ENCODE results near the gene IGSF9.

IGSF9 gene

DNA sequence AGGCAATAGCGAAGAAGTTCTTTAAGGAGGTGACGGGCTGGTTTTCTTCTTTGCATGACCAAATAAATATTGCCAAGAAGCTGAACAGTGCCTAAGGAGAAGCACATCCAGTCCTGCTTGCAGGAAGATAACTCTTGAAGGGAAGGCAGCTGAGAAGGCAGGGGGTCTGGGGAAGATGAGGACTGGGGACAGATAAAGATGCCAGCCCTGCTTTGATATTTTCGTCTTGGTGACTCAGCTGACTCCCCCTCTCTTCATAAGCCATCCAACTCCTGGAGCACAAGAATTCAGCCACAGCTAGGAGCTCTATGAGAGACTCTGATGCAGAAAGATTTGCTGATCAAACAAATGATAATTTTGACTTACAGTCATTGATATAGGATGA, 48.9 kb downstream of the IGSF9 start:
- no peak overlapping the region for H3K4me3 ChIP-seq (ENCODE audit: low read depth, low read length)
- TF ChIP-seq, protein P1, sequence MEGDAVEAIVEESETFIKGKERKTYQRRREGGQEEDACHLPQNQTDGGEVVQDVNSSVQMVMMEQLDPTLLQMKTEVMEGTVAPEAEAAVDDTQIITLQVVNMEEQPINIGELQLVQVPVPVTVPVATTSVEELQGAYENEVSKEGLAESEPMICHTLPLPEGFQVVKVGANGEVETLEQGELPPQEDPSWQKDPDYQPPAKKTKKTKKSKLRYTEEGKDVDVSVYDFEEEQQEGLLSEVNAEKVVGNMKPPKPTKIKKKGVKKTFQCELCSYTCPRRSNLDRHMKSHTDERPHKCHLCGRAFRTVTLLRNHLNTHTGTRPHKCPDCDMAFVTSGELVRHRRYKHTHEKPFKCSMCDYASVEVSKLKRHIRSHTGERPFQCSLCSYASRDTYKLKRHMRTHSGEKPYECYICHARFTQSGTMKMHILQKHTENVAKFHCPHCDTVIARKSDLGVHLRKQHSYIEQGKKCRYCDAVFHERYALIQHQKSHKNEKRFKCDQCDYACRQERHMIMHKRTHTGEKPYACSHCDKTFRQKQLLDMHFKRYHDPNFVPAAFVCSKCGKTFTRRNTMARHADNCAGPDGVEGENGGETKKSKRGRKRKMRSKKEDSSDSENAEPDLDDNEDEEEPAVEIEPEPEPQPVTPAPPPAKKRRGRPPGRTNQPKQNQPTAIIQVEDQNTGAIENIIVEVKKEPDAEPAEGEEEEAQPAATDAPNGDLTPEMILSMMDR (IDR thresholded peaks at IDR 0.05; ENCODE audit: low read depth, low read length), result no peak
- TF ChIP-seq POLR2A (IDR thresholded peaks at IDR 0.05; ENCODE audit: extremely low read depth, insufficient read length), result no peak
- TF ChIP-seq, protein P2, sequence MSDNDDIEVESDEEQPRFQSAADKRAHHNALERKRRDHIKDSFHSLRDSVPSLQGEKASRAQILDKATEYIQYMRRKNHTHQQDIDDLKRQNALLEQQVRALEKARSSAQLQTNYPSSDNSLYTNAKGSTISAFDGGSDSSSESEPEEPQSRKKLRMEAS (IDR thresholded peaks at IDR 0.05; ENCODE audit: low read depth, low read length), result no peak
- no peak for TF ChIP-seq MYC (IDR thresholded peaks at IDR 0.05; ENCODE audit: low read depth, low read length)
- no peak for DNase-seq (ENCODE audit: low read depth)

DNA sequence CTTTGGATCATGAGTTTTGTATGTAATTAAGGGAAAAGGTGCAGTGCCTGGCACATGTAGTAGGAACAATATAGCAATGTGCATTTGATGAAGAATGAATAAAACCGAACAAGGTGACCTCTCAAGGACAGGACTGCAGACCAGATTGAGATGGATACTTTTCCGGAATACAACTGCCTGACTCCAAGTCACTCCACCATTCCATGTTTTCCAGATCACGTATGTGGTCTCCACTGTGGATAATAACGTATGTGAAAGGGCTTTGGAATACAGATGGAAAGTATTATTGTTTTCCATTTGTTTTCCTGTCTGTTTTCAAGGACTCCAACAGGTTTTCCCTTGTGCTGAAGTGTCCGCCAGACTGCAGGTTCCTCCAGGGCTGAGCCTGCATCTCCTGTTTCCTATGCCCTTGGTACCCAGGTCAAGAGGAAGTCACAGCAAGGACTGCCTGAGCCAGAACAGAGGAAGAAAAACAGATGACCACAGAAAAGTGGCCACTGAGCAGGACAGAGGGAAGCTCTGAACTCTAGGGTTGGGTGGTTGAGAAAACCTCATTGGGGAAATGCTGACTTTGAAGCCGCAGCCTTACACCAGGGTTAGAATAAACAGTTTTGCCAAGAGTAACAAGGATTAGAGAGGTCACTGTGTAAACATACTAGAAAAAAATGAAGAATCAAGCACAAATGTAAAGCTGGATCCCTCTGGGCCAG, 49.4 kb downstream of the IGSF9 start:
- no peak for TF ChIP-seq MYC (IDR thresholded peaks at IDR 0.05; ENCODE audit: low read depth, low read length)
- TF ChIP-seq, protein P1 (IDR thresholded peaks at IDR 0.05; ENCODE audit: low read depth, low read length), result no peak
- TF ChIP-seq, protein P2 (IDR thresholded peaks at IDR 0.05; ENCODE audit: low read depth, low read length), result no peak
- TF ChIP-seq POLR2A (IDR thresholded peaks at IDR 0.05; ENCODE audit: extremely low read depth, insufficient read length), result no peak
- no peak for DNase-seq (ENCODE audit: low read depth)
- H3K4me3 ChIP-seq (ENCODE audit: low read depth, low read length), result no peak overlapping the region

DNA sequence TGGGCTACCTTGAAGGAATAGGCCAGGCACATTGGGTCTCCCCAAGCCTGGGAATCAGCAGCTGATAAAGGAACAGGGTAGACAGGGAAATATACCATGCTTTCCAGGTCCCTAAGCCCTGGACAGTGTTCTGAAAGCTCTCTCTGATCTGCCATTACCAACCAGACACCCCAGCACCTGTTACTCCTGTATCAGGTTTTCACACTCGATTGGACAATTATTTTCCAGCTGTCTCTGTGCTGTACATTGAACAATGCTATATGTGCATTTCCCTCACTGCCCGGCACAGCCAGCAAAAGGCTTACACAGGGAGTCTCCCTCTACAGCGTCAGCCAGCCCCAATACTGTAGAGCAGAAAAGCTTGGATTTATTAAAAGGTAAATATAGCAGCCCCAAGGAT, 50.1 kb downstream of the IGSF9 start:
- no peak for DNase-seq (ENCODE audit: low read depth)
- H3K4me3 ChIP-seq (ENCODE audit: low read depth, low read length), result no peak overlapping the region
- TF ChIP-seq MYC (IDR thresholded peaks at IDR 0.05; ENCODE audit: low read depth, low read length), result no peak
- TF ChIP-seq, protein P1 (IDR thresholded peaks at IDR 0.05; ENCODE audit: low read depth, low read length), result no peak
- TF ChIP-seq, protein P2 (IDR thresholded peaks at IDR 0.05; ENCODE audit: low read depth, low read length), result no peak
- no peak for TF ChIP-seq POLR2A (IDR thresholded peaks at IDR 0.05; ENCODE audit: extremely low read depth, insufficient read length)

DNA sequence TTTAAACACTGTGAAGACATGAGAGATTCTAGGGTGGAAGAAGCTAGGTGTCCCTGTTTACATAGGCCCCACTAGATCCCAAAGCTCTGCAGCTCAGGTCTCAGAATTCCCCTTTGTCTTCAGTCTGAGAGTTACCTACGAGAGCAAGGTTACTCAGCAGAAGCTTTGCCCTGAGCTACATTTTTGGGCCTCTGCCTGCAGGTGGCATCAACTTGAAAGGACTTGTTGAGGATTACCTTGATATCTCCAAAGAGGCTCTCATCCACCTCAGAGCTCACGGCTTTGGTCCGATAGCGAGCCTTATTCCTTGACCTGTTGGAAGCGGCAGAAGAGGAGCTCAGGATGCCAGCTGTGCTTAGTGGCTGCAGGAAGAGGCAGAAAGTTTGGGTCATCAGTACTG, 52.5 kb downstream of the IGSF9 start:
- H3K4me3 ChIP-seq (ENCODE audit: low read depth, low read length), result no peak overlapping the region
- TF ChIP-seq, protein P1 (IDR thresholded peaks at IDR 0.05; ENCODE audit: low read depth, low read length), result no peak
- TF ChIP-seq MYC (IDR thresholded peaks at IDR 0.05; ENCODE audit: low read depth, low read length), result no peak
- DNase-seq (ENCODE audit: low read depth), result no peak

DNA sequence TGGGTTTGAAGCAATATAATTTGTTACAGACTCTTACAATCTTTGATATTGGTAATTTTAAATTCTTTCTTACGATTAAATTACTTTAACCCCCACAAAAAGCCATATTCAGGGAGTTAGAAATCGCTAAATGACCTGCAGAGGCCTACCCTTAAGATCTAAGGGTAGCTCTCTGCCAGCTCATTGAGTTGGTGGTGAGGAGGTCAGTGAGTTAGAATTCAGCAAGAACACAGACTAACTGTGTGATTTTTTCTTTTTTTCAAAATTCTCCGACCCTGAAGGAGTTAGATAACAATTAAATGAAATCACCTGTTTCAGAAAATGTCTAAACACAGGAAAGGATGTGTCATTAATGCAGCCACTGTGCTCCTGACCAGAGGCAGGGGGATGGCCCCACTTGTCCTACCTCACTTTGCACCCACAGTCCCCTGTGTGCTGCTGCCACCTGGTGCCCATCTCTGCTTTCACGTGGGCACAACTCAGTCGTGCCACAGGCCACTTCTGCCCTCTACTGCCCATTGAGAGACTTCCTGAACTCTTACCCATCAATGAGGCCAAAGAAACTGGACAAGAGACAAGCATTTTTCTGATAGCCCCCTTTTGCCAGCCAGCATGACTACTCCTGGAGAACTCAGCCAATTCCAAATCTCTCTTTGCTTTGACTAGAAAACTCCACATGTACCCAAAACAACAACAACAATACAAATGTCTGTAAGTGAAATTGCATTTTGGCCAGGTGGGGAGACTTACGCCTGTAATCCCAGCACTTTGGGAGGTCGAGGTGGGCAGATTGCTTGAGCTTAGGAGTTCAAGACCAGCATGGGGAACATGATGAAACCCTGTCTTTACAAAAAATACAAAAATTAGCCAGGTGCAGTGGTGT, 53.9 kb downstream of the IGSF9 start:
- peak; percentile 89 for DNase-seq (ENCODE audit: low read depth)
- H3K4me3 ChIP-seq (ENCODE audit: low read depth, low read length), result no peak overlapping the region
- TF ChIP-seq, protein P1 (IDR thresholded peaks at IDR 0.05; ENCODE audit: low read depth, low read length), result peak; percentile 93
- TF ChIP-seq, protein P2 (IDR thresholded peaks at IDR 0.05; ENCODE audit: low read depth, low read length), result peak; percentile 88
- TF ChIP-seq POLR2A (IDR thresholded peaks at IDR 0.05; ENCODE audit: extremely low read depth, insufficient read length), result no peak
- TF ChIP-seq MYC (IDR thresholded peaks at IDR 0.05; ENCODE audit: low read depth, low read length), result peak; percentile 75
